GM12878 (cell line): ENCODE measurements around the gene ZNF341. TPM values are rescaled to one million over a fixed set of nuclear protein-coding genes. Genes with fewer than 3 reads are reported as not detected.

ENCODE experiments used
- BRCA1 ChIP-seq: IDR thresholded peaks from 2 replicates; pipeline ENCODE4 v1.6.1; 2011; ENCODE audit warnings: low read depth, low read length, improper control_type of control experiment
- DPF2 ChIP-seq: fragments of 450-650 bp; IDR thresholded peaks from 2 replicates; pipeline ENCODE4 v1.6.1; 2017; ENCODE audit warnings: mild to moderate bottlenecking
- EP300 ChIP-seq, 2 experiments: fragments of 150-350 bp in 1 of 2; IDR thresholded peaks; 2 replicates each; pipeline ENCODE4 v1.6.1; 2011 to 2012; ENCODE audit warnings: low read depth in 2 of 2, low read length in 2 of 2, borderline replicate concordance in 1 of 2, improper control_type of control experiment in 1 of 2, inconsistent platforms in 1 of 2; ENCODE audit not compliant: control insufficient read depth in 1 of 2
- EZH2 ChIP-seq: IDR thresholded peaks from 2 replicates; pipeline ENCODE4 v1.6.1; 2012; ENCODE audit warnings: low read depth, mild to moderate bottlenecking, control low read depth, inconsistent platforms, low read length, borderline replicate concordance; ENCODE audit not compliant: control insufficient read depth
- HDAC6 ChIP-seq: fragments of 200-600 bp; sonication (generic); IDR thresholded peaks from one replicate; pipeline ENCODE4 v1.8.0; 2017; ENCODE audit warnings: antibody characterized with exemption; ENCODE audit not compliant: unreplicated experiment
- KAT2A ChIP-seq: conservative IDR thresholded peaks from 2 replicates; pipeline ENCODE4 v1.6.1; 2011; ENCODE audit warnings: low read depth, low read length; ENCODE audit not compliant: control insufficient read depth
- KDM1A ChIP-seq: fragments of 200-600 bp; sonication (generic); IDR thresholded peaks from 2 replicates; pipeline ENCODE4 v1.6.1; 2016; ENCODE audit warnings: borderline replicate concordance
- MEF2A ChIP-seq: IDR thresholded peaks from 2 replicates; pipeline ENCODE4 v1.6.1; 2011; ENCODE audit warnings: low read depth, mild to moderate bottlenecking, low read length, moderate library complexity; ENCODE audit not compliant: insufficient read depth
- MYB ChIP-seq: fragments of 150-350 bp; IDR thresholded peaks from 2 replicates; pipeline ENCODE4 v1.6.1; 2014; ENCODE audit warnings: mild to moderate bottlenecking, low read depth, low read length, borderline replicate concordance
- NFYA ChIP-seq: IDR thresholded peaks from 2 replicates; pipeline ENCODE4 v1.6.1; 2011; ENCODE audit warnings: low read depth, mild to moderate bottlenecking, low read length, improper control_type of control experiment, borderline replicate concordance
- RCOR1 ChIP-seq: conservative IDR thresholded peaks from 2 replicates; pipeline ENCODE4 v1.6.1; 2012; ENCODE audit warnings: low read depth, low read length, improper control_type of control experiment
- TCF12 ChIP-seq: IDR thresholded peaks from 2 replicates; pipeline ENCODE4 v1.6.1; 2011; ENCODE audit warnings: low read depth, mild to moderate bottlenecking, low read length
- YY1 ChIP-seq: IDR thresholded peaks from 2 replicates; pipeline ENCODE4 v1.6.1; 2011; ENCODE audit warnings: low read depth, mild to moderate bottlenecking, low read length
- ZBED1 ChIP-seq: IDR thresholded peaks from 2 replicates; pipeline ENCODE4 v1.6.1; 2016; ENCODE audit warnings: borderline replicate concordance
- ZNF24 ChIP-seq: fragments of 450-650 bp; IDR thresholded peaks from 2 replicates; pipeline ENCODE4 v1.6.1; 2017; ENCODE audit warnings: antibody characterized with exemption, mild to moderate bottlenecking
- ZZZ3 ChIP-seq: IDR thresholded peaks from 2 replicates; pipeline ENCODE4 v1.6.1; 2011; ENCODE audit warnings: low read depth; ENCODE audit not compliant: control insufficient read depth, insufficient read length
- polyA plus RNA-seq, 11 experiments: library from polyadenylated mRNA; depleted of rRNA in 4 of 11; unstranded in 6 of 11; stranded (reverse) in 5 of 11; fragments of >200 nt; fragmentation: Nextera tagmentation in 4 of 11; fragmentation: Illumina TruSeq in 1 of 11; extraction: Ambion mirVana in 4 of 11; extraction: Trizol in 1 of 11; gene quantifications; 1 replicate in 1 of 11; 2 replicates in 10 of 11; pipeline versions ENCODE4 v1.2.1 to v1.2.3, GENCODE V29; 2011 to 2016; ENCODE audit warnings: inconsistent platforms in 2 of 11, missing spikeins in 2 of 11, low read depth in 1 of 11
- total RNA-seq, 4 experiments: library from RNA; depleted of rRNA in 3 of 4; stranded (reverse); fragments of >200 nt in 3 of 4; fragmentation: Illumina TruSeq in 1 of 4; extraction: Trizol in 1 of 4; gene quantifications; 2 replicates each; pipeline versions ENCODE4 v1.2.1 to v1.2.3, GENCODE V29; 2013 to 2021
- TF ChIP-seq, protein P1 (sequence below): fragments of 450-650 bp; IDR thresholded peaks from 2 replicates; pipeline ENCODE4 v1.6.1; 2016; ENCODE audit warnings: mild to moderate bottlenecking, moderate library complexity, borderline replicate concordance
- TF ChIP-seq, protein P2 (sequence below): fragments of 450-650 bp; IDR thresholded peaks from 2 replicates; pipeline ENCODE4 v1.6.1; 2017; ENCODE audit warnings: mild to moderate bottlenecking, low read depth, inconsistent platforms; ENCODE audit not compliant: poor library complexity, severe bottlenecking
- TF ChIP-seq, protein P3 (sequence below): IDR thresholded peaks from 2 replicates; pipeline ENCODE4 v1.6.1; 2011; ENCODE audit warnings: low read depth, mild to moderate bottlenecking, low read length, moderate library complexity, borderline replicate concordance; ENCODE audit errors: extremely low read depth
- TF ChIP-seq, protein P4 (sequence below): IDR thresholded peaks from 2 replicates; pipeline ENCODE4 v1.6.1; 2012; ENCODE audit warnings: low read length, inconsistent platforms
- TF ChIP-seq, protein P5 (sequence below): IDR thresholded peaks from 2 replicates; pipeline ENCODE4 v1.6.1; 2012; ENCODE audit warnings: low read depth, low read length, improper control_type of control experiment

ZNF341 gene
- total and polyA plus RNA-seq, 10 of the 15 experiments (the other 5 are each of a cell fraction or from before 2014, with no cell fraction given), result 0.18 to 5.0 (median 2.6) TPM

DNA sequence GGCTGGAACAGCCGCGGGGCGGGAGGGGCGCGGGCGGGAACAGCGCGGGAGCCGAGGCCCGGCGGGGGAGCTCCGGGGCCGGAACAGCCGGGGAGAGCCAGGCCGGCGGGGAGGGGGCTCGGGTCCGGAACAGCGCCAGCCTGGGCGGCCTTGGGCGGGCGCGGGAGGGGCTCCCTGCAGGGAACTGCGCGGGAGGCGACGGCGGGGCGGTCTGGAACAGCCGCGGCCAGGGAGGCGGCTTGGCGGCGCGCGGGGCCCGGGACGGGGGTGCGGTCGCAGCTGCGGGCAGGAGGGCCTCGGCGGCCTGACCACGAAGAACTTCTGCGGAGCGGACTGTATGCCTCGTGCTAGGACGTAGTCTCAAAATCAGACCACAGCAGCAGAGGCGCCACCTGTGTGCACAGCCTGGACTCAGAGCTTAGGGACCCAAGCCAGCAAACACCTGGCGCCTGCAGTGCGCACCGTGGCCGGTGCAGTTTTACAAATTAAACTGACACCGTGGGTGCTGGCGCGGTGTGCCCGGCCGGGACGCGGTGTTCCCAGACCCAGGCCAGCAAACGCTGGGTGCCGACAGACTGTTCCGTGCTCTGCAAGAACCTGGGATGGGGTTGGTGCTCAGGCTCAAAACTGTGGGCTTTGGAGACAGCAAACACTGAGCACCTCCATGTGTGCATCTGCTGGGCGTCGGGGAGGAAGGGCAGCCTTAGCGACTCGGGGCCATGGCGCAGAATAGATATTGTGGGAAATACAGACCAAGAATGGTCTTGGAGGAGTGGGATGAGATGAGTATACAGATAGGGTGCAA lies 572 bp downstream of the ZNF341 start (continued):
- TF ChIP-seq, protein P1, sequence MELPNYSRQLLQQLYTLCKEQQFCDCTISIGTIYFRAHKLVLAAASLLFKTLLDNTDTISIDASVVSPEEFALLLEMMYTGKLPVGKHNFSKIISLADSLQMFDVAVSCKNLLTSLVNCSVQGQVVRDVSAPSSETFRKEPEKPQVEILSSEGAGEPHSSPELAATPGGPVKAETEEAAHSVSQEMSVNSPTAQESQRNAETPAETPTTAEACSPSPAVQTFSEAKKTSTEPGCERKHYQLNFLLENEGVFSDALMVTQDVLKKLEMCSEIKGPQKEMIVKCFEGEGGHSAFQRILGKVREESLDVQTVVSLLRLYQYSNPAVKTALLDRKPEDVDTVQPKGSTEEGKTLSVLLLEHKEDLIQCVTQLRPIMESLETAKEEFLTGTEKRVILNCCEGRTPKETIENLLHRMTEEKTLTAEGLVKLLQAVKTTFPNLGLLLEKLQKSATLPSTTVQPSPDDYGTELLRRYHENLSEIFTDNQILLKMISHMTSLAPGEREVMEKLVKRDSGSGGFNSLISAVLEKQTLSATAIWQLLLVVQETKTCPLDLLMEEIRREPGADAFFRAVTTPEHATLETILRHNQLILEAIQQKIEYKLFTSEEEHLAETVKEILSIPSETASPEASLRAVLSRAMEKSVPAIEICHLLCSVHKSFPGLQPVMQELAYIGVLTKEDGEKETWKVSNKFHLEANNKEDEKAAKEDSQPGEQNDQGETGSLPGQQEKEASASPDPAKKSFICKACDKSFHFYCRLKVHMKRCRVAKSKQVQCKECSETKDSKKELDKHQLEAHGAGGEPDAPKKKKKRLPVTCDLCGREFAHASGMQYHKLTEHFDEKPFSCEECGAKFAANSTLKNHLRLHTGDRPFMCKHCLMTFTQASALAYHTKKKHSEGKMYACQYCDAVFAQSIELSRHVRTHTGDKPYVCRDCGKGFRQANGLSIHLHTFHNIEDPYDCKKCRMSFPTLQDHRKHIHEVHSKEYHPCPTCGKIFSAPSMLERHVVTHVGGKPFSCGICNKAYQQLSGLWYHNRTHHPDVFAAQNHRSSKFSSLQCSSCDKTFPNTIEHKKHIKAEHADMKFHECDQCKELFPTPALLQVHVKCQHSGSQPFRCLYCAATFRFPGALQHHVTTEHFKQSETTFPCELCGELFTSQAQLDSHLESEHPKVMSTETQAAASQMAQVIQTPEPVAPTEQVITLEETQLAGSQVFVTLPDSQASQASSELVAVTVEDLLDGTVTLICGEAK, result no peak
- TF ChIP-seq HDAC6, result no peak
- peak; percentile 99 for TF ChIP-seq KAT2A
- TF ChIP-seq, protein P2, sequence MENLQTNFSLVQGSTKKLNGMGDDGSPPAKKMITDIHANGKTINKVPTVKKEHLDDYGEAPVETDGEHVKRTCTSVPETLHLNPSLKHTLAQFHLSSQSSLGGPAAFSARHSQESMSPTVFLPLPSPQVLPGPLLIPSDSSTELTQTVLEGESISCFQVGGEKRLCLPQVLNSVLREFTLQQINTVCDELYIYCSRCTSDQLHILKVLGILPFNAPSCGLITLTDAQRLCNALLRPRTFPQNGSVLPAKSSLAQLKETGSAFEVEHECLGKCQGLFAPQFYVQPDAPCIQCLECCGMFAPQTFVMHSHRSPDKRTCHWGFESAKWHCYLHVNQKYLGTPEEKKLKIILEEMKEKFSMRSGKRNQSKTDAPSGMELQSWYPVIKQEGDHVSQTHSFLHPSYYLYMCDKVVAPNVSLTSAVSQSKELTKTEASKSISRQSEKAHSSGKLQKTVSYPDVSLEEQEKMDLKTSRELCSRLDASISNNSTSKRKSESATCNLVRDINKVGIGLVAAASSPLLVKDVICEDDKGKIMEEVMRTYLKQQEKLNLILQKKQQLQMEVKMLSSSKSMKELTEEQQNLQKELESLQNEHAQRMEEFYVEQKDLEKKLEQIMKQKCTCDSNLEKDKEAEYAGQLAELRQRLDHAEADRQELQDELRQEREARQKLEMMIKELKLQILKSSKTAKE, result no peak
- TF ChIP-seq ZZZ3, result no peak
- peak; percentile 44; the same call in 1 of the 2 replicates for TF ChIP-seq ZNF24
- TF ChIP-seq YY1, result no peak
- TF ChIP-seq EP300 (IDR thresholded peaks at IDR 0.05; ENCODE audit: borderline replicate concordance in 1 of 2, control insufficient read depth in 1 of 2, low read depth in 2 of 2, low read length in 2 of 2), result peak; percentile 12 to 100; a peak in 3 of 4 replicates
- TF ChIP-seq ZBED1, result no peak
- TF ChIP-seq TCF12, result peak; percentile 68
- no peak; the same call in 1 of the 2 replicates for TF ChIP-seq RCOR1
- no peak for TF ChIP-seq KDM1A
- no peak for TF ChIP-seq BRCA1
- TF ChIP-seq, protein P3, sequence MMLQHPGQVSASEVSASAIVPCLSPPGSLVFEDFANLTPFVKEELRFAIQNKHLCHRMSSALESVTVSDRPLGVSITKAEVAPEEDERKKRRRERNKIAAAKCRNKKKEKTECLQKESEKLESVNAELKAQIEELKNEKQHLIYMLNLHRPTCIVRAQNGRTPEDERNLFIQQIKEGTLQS, result no peak
- no peak for TF ChIP-seq NFYA
- TF ChIP-seq MEF2A, result peak; percentile 58; the same call in 1 of the 2 replicates
- TF ChIP-seq MYB, result 0 out of 2 replicates have a peak, but pooled peaks have one; percentile 8
- TF ChIP-seq EZH2, result no peak
- TF ChIP-seq DPF2, result peak; percentile 94
- TF ChIP-seq, protein P4, sequence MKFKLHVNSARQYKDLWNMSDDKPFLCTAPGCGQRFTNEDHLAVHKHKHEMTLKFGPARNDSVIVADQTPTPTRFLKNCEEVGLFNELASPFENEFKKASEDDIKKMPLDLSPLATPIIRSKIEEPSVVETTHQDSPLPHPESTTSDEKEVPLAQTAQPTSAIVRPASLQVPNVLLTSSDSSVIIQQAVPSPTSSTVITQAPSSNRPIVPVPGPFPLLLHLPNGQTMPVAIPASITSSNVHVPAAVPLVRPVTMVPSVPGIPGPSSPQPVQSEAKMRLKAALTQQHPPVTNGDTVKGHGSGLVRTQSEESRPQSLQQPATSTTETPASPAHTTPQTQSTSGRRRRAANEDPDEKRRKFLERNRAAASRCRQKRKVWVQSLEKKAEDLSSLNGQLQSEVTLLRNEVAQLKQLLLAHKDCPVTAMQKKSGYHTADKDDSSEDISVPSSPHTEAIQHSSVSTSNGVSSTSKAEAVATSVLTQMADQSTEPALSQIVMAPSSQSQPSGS, result no peak
- TF ChIP-seq, protein P5, sequence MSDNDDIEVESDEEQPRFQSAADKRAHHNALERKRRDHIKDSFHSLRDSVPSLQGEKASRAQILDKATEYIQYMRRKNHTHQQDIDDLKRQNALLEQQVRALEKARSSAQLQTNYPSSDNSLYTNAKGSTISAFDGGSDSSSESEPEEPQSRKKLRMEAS, result peak; percentile 71
